SU-DHL-6 (cell line): ENCODE measurements around the gene RPH3AL.

Source experiments
- H2AFZ ChIP-seq: fragments of 200-600 bp; sonication (generic); 2 replicates; pipeline ENCODE4 v1.6.1; 2014; ENCODE audit warnings: low read depth, mild to moderate bottlenecking, moderate library complexity, mixed read lengths, antibody characterized with exemption, low read length; ENCODE audit not compliant: severe bottlenecking
- H3F3A ChIP-seq: fragments of 200-600 bp; shearing (Covaris generic); 2 replicates; pipeline ENCODE4 v1.6.0; 2016; ENCODE audit warnings: antibody characterized with exemption, mild to moderate bottlenecking; ENCODE audit not compliant: insufficient read depth
- H3K27ac ChIP-seq: fragments of 200-600 bp; sonication (generic); 2 replicates; pipeline ENCODE4 v1.5.1; 2016; ENCODE audit warnings: low read depth, mild to moderate bottlenecking, low read length, moderate library complexity, mixed read lengths
- H3K27me3 ChIP-seq: fragments of 200-600 bp; sonication (generic), shearing (Covaris generic); 2 replicates; pipeline ENCODE4 v1.6.0; 2014; ENCODE audit warnings: mild to moderate bottlenecking, low read length
- H3K36me3 ChIP-seq: fragments of 200-600 bp; sonication (generic); 2 replicates; pipeline ENCODE4 v1.6.1; 2014; ENCODE audit warnings: mild to moderate bottlenecking, low read length, mixed read lengths
- H3K4me2 ChIP-seq: fragments of 300-600, 200-600 bp; shearing (Covaris generic), sonication (generic); 2 replicates; pipeline ENCODE4 v1.6.0; 2014; ENCODE audit warnings: low read length, low read depth, mild to moderate bottlenecking; ENCODE audit not compliant: poor library complexity, severe bottlenecking
- H3K4me3 ChIP-seq: fragments of 200-600 bp; sonication (generic); 2 replicates; pipeline ENCODE4 v1.5.1; 2014; ENCODE audit warnings: antibody characterized with exemption, low read length, mild to moderate bottlenecking, mixed read lengths; ENCODE audit not compliant: insufficient read depth, poor library complexity, severe bottlenecking
- H3K79me2 ChIP-seq: fragments of 200-600 bp; sonication (generic); 2 replicates; pipeline ENCODE4 v1.6.1; 2014; ENCODE audit warnings: mild to moderate bottlenecking, low read length, moderate library complexity; ENCODE audit not compliant: insufficient read depth
- H3K9ac ChIP-seq: fragments of 200-600 bp; sonication (generic); 2 replicates; pipeline ENCODE4 v1.7.0; 2014; ENCODE audit warnings: mild to moderate bottlenecking, low read length
- H3K9me2 ChIP-seq: fragments of 200-600 bp; sonication (generic); replicated peaks from 2 replicates; pipeline ENCODE4 v1.6.1; 2014; ENCODE audit warnings: low read length; ENCODE audit not compliant: insufficient read depth
- H3K9me3 ChIP-seq: fragments of 200-600 bp; sonication (generic); 2 replicates; pipeline ENCODE4 v1.6.1; 2014; ENCODE audit warnings: low read length, mixed read lengths; ENCODE audit not compliant: insufficient read depth
- H4K20me1 ChIP-seq: fragments of 200-600 bp; sonication (generic); 2 replicates; pipeline ENCODE4 v1.6.1; 2014; ENCODE audit warnings: low read depth, mild to moderate bottlenecking, antibody characterized with exemption, low read length, moderate library complexity, mixed read lengths
- EZH2phosphoT487 ChIP-seq: fragments of 200-600 bp; sonication (generic), shearing (Covaris generic); conservative IDR thresholded peaks from 2 replicates; pipeline ENCODE4 v1.6.1; 2018; ENCODE audit warnings: mild to moderate bottlenecking, antibody characterized with exemption, low read length, moderate library complexity, mixed read lengths
- TF ChIP-seq, protein P1 (sequence below): fragments of 200-600 bp; sonication (generic); IDR thresholded peaks from one replicate; pipeline ENCODE4 v1.5.1; 2017; ENCODE audit warnings: antibody characterized with exemption, mild to moderate bottlenecking, low read length, moderate library complexity; ENCODE audit not compliant: insufficient read depth, poor library complexity, severe bottlenecking

Gene RPH3AL

DNA sequence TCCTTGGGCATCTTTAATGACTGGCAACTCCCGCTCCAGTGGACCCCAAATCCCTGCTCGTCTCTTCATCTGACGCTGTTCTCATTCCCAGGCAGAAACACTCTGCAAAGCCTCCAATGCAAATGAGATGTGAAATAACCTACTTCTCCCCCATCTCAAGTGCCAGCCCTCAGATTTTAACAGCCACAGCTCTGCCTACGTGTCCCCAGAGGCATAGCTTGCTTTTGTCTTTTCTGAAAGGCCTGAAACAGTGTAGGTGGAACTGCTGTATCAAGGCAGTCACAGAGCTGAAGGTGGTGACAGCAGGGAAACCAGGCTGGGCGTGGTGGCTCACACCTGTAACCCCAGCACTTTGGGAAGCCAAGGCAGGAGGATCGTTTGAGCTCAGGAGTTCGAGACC lies 14.7 kb downstream of the RPH3AL start:
- H3K4me3 ChIP-seq = no peak overlapping the region

DNA sequence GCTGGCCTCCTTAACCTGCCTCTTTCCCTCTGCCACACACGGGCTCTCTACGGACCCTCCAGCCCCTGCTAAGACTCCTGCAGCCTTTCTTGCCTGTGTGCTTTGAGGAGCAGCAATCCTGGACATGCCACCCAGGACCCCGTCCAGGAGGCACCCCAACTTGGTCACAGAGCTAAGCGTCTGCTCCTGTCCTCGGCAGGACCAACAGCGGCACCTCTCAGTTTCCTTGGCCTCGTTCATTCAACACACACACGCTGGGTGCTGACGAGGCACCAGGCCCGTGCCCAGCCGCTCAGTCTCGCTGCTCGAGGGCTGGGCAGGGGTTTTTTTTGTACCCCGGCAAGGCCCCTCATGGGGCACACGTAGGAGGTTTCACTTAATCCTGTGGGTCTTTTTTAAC lies 15.2 kb downstream of the RPH3AL start:
- Histone ChIP-seq H3K4me2 (no peak overlapping the region), H3K36me3 (no peaks in the 10 kb centered on the region), H3K27me3 (no peaks in the 10 kb centered on the region), H2AFZ (no peak overlapping the region), H3K27ac (no peak overlapping the region), H3F3A (no peaks in the 10 kb centered on the region), H3K79me2 (no peaks in the 10 kb centered on the region), H3K9me2 (no peaks in the 10 kb centered on the region), H3K9ac (no peak overlapping the region), H3K4me3 (no peak overlapping the region), H3K9me3 (no peaks in the 10 kb centered on the region), H4K20me1 (no peaks in the 10 kb centered on the region)
- TF ChIP-seq EZH2phosphoT487 = no peak
- TF ChIP-seq, protein P1, sequence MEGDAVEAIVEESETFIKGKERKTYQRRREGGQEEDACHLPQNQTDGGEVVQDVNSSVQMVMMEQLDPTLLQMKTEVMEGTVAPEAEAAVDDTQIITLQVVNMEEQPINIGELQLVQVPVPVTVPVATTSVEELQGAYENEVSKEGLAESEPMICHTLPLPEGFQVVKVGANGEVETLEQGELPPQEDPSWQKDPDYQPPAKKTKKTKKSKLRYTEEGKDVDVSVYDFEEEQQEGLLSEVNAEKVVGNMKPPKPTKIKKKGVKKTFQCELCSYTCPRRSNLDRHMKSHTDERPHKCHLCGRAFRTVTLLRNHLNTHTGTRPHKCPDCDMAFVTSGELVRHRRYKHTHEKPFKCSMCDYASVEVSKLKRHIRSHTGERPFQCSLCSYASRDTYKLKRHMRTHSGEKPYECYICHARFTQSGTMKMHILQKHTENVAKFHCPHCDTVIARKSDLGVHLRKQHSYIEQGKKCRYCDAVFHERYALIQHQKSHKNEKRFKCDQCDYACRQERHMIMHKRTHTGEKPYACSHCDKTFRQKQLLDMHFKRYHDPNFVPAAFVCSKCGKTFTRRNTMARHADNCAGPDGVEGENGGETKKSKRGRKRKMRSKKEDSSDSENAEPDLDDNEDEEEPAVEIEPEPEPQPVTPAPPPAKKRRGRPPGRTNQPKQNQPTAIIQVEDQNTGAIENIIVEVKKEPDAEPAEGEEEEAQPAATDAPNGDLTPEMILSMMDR = no peak

More for the DNA sequence above, 14.7 kb downstream of the RPH3AL start:
- no peaks in the 10 kb centered on the region for H3K27me3 ChIP-seq
- H3K9me2 ChIP-seq = no peaks in the 10 kb centered on the region
- H3K4me2 ChIP-seq = no peak overlapping the region
- TF ChIP-seq, protein P1 = no peak
- no peak for TF ChIP-seq EZH2phosphoT487
- H3K36me3 ChIP-seq = no peaks in the 10 kb centered on the region
- no peak overlapping the region for H3K27ac ChIP-seq
- no peak overlapping the region for H2AFZ ChIP-seq
- H3F3A ChIP-seq = no peaks in the 10 kb centered on the region
- no peaks in the 10 kb centered on the region for H3K79me2 ChIP-seq
- H4K20me1 ChIP-seq = no peaks in the 10 kb centered on the region
- no peaks in the 10 kb centered on the region for H3K9me3 ChIP-seq
- H3K9ac ChIP-seq = no peak overlapping the region

DNA sequence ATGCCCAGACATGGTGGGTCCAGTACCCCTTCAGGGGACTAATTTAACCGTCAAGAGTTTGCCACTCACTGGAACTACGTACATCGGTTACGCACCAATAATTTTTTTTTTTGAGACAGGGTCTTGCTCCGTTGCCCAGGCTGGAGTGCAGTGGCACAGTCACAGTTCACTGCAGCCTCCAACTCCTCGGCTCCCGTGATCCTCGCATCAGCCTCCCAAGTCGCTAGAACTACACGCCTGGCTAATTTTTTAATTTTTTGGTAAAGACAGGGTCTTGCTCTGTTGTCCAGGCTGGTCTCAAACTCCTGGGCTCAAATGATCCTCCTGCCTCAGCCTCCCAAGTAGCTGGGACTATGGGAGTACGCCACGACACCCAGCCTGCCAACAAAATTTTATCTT lies 15.6 kb downstream of the RPH3AL start:
- no peaks in the 10 kb centered on the region for H3K36me3 ChIP-seq
- no peak for TF ChIP-seq EZH2phosphoT487
- TF ChIP-seq, protein P1 = no peak

More for the DNA sequence above, 15.6 kb downstream of the RPH3AL start:
- Histone ChIP-seq H2AFZ (no peak overlapping the region), H3K9ac (no peak overlapping the region), H4K20me1 (no peaks in the 10 kb centered on the region), H3K27me3 (no peaks in the 10 kb centered on the region), H3K4me3 (no peak overlapping the region), H3F3A (no peaks in the 10 kb centered on the region), H3K27ac (no peak overlapping the region), H3K79me2 (no peaks in the 10 kb centered on the region), H3K9me2 (no peaks in the 10 kb centered on the region), H3K4me2 (no peak overlapping the region), H3K9me3 (no peaks in the 10 kb centered on the region)
